HEK293 (cell line): ENCODE data around the gene TKT.
A peak's percentile ranks its signal among the peaks of the same experiment; 100 is the strongest.

Experiments
- CTCF ChIP-seq: fragments of 450-650 bp; formaldehyde crosslinking; IDR thresholded peaks from 2 replicates; pipeline ENCODE4 v1.5.1; 2016; ENCODE audit warnings: missing biosample characterization, missing genetic modification characterization
- FEZF1 ChIP-seq: fragments of 450-650 bp; formaldehyde crosslinking; IDR thresholded peaks from 2 replicates; pipeline ENCODE4 v1.5.1; 2016; ENCODE audit warnings: missing biosample characterization, missing genetic modification characterization
- GLI4 ChIP-seq: fragments of 450-650 bp; formaldehyde crosslinking; IDR thresholded peaks from 2 replicates; pipeline ENCODE4 v1.5.1; 2016; ENCODE audit warnings: missing biosample characterization, missing genetic modification characterization
- GLIS1 ChIP-seq: fragments of 450-650 bp; formaldehyde crosslinking; IDR thresholded peaks from 2 replicates; pipeline ENCODE4 v1.5.1; 2016; ENCODE audit warnings: missing biosample characterization, missing genetic modification characterization
- HOXA7 ChIP-seq: sonication (generic); formaldehyde crosslinking; IDR thresholded peaks from 2 replicates; pipeline ENCODE4 v1.8.1; 2022; ENCODE audit warnings: missing genetic modification reagents, borderline replicate concordance
- HOXD13 ChIP-seq: sonication (generic); formaldehyde crosslinking; IDR thresholded peaks from 2 replicates; pipeline ENCODE4 v1.8.0; 2022; ENCODE audit warnings: missing genetic modification reagents, borderline replicate concordance
- IKZF3 ChIP-seq: fragments of 450-650 bp; IDR thresholded peaks from 2 replicates; pipeline ENCODE4 v1.5.0; 2018; ENCODE audit warnings: missing biosample characterization, mild to moderate bottlenecking, missing genetic modification characterization, moderate library complexity
- MEIS1 ChIP-seq: sonication (generic); formaldehyde crosslinking; IDR thresholded peaks from 2 replicates; pipeline ENCODE4 v1.8.1; 2022; ENCODE audit warnings: missing genetic modification reagents, mild to moderate bottlenecking, borderline replicate concordance
- RBAK ChIP-seq: fragments of 450-650 bp; formaldehyde crosslinking; IDR thresholded peaks from 2 replicates; pipeline ENCODE4 v1.5.1; 2016; ENCODE audit warnings: missing biosample characterization, missing genetic modification characterization
- SP3 ChIP-seq: fragments of 450-650 bp; formaldehyde crosslinking; IDR thresholded peaks from 2 replicates; pipeline ENCODE4 v1.5.1; 2016; ENCODE audit warnings: missing biosample characterization, missing genetic modification characterization
- ZBTB8A ChIP-seq: fragments of 450-650 bp; formaldehyde crosslinking; IDR thresholded peaks from 2 replicates; pipeline ENCODE4 v1.5.1; 2016; ENCODE audit warnings: missing biosample characterization, missing genetic modification characterization
- ZFP3 ChIP-seq: fragments of 450-650 bp; formaldehyde crosslinking; IDR thresholded peaks from 2 replicates; pipeline ENCODE4 v1.5.1; 2016; ENCODE audit warnings: low read depth, missing biosample characterization, missing genetic modification characterization
- ZFP37 ChIP-seq: fragments of 450-650 bp; formaldehyde crosslinking; IDR thresholded peaks from 2 replicates; pipeline ENCODE4 v1.5.1; 2016; ENCODE audit warnings: missing biosample characterization, missing genetic modification characterization
- ZFP41 ChIP-seq: fragments of 450-650 bp; formaldehyde crosslinking; IDR thresholded peaks from 2 replicates; pipeline ENCODE4 v1.5.1; 2016; ENCODE audit warnings: missing biosample characterization, missing genetic modification characterization, borderline replicate concordance
- ZFP69B ChIP-seq: fragments of 450-650 bp; formaldehyde crosslinking; IDR thresholded peaks from 2 replicates; pipeline ENCODE4 v1.5.1; 2016; ENCODE audit warnings: missing biosample characterization, missing genetic modification characterization
- ZNF10 ChIP-seq: fragments of 450-650 bp; formaldehyde crosslinking; IDR thresholded peaks from 2 replicates; pipeline ENCODE4 v1.5.1; 2017; ENCODE audit warnings: missing biosample characterization, missing genetic modification characterization
- ZNF132 ChIP-seq: fragments of 450-650 bp; formaldehyde crosslinking; IDR thresholded peaks from 2 replicates; pipeline ENCODE4 v1.5.1; 2017; ENCODE audit warnings: missing biosample characterization, missing genetic modification characterization, borderline replicate concordance
- ZNF138 ChIP-seq: fragments of 450-650 bp; formaldehyde crosslinking; IDR thresholded peaks from 2 replicates; pipeline ENCODE4 v1.5.1; 2016; ENCODE audit warnings: missing biosample characterization, missing genetic modification characterization, borderline replicate concordance
- ZNF174 ChIP-seq: fragments of 450-650 bp; formaldehyde crosslinking; IDR thresholded peaks from 2 replicates; pipeline ENCODE4 v1.5.0; 2017; ENCODE audit warnings: missing biosample characterization, mild to moderate bottlenecking, missing genetic modification characterization
- ZNF24 ChIP-seq: fragments of 450-650 bp; formaldehyde crosslinking; IDR thresholded peaks from 2 replicates; pipeline ENCODE4 v1.5.1; 2016; ENCODE audit warnings: missing biosample characterization, missing genetic modification characterization
- ZNF266 ChIP-seq: fragments of 450-650 bp; formaldehyde crosslinking; IDR thresholded peaks from 2 replicates; pipeline ENCODE4 v1.5.1; 2016; ENCODE audit warnings: missing biosample characterization, missing genetic modification characterization, low read depth
- ZNF354C ChIP-seq: fragments of 450-650 bp; formaldehyde crosslinking; IDR thresholded peaks from 2 replicates; pipeline ENCODE4 v1.5.1; 2016; ENCODE audit warnings: missing biosample characterization, missing genetic modification characterization, low read depth, borderline replicate concordance
- ZNF398 ChIP-seq: fragments of 450-650 bp; formaldehyde crosslinking; IDR thresholded peaks from 2 replicates; pipeline ENCODE4 v1.5.1; 2017; ENCODE audit warnings: missing biosample characterization, missing genetic modification characterization
- ZNF404 ChIP-seq: fragments of 450-650 bp; formaldehyde crosslinking; IDR thresholded peaks from 2 replicates; pipeline ENCODE4 v1.5.1; 2017; ENCODE audit warnings: missing biosample characterization, missing genetic modification characterization
- ZNF561 ChIP-seq: fragments of 450-650 bp; IDR thresholded peaks from 2 replicates; pipeline ENCODE4 v1.5.1; 2018; ENCODE audit warnings: missing biosample characterization, missing genetic modification characterization, borderline replicate concordance
- ZNF600 ChIP-seq: fragments of 450-650 bp; formaldehyde crosslinking; IDR thresholded peaks from 2 replicates; pipeline ENCODE4 v1.5.1; 2016; ENCODE audit warnings: missing biosample characterization, missing genetic modification characterization
- ZNF623 ChIP-seq: fragments of 450-650 bp; formaldehyde crosslinking; IDR thresholded peaks from 2 replicates; pipeline ENCODE4 v1.5.1; 2016; ENCODE audit warnings: missing biosample characterization, missing genetic modification characterization
- ZNF624 ChIP-seq: fragments of 450-650 bp; formaldehyde crosslinking; IDR thresholded peaks from 2 replicates; pipeline ENCODE4 v1.5.1; 2017; ENCODE audit warnings: missing biosample characterization, missing genetic modification characterization
- TF ChIP-seq, protein P1 (sequence below): fragments of 450-650 bp; formaldehyde crosslinking; IDR thresholded peaks from 2 replicates; pipeline ENCODE4 v1.5.1; 2016; ENCODE audit warnings: missing biosample characterization, missing genetic modification characterization
- TF ChIP-seq, protein P2 (sequence below): fragments of 450-650 bp; IDR thresholded peaks from 2 replicates; pipeline ENCODE4 v1.5.1; 2018; ENCODE audit warnings: missing biosample characterization, mild to moderate bottlenecking, missing genetic modification characterization
- TF ChIP-seq, protein P3 (sequence below): fragments of 450-650 bp; formaldehyde crosslinking; IDR thresholded peaks from 2 replicates; pipeline ENCODE4 v1.5.1; 2016; ENCODE audit warnings: missing biosample characterization, missing genetic modification characterization

Gene TKT

DNA sequence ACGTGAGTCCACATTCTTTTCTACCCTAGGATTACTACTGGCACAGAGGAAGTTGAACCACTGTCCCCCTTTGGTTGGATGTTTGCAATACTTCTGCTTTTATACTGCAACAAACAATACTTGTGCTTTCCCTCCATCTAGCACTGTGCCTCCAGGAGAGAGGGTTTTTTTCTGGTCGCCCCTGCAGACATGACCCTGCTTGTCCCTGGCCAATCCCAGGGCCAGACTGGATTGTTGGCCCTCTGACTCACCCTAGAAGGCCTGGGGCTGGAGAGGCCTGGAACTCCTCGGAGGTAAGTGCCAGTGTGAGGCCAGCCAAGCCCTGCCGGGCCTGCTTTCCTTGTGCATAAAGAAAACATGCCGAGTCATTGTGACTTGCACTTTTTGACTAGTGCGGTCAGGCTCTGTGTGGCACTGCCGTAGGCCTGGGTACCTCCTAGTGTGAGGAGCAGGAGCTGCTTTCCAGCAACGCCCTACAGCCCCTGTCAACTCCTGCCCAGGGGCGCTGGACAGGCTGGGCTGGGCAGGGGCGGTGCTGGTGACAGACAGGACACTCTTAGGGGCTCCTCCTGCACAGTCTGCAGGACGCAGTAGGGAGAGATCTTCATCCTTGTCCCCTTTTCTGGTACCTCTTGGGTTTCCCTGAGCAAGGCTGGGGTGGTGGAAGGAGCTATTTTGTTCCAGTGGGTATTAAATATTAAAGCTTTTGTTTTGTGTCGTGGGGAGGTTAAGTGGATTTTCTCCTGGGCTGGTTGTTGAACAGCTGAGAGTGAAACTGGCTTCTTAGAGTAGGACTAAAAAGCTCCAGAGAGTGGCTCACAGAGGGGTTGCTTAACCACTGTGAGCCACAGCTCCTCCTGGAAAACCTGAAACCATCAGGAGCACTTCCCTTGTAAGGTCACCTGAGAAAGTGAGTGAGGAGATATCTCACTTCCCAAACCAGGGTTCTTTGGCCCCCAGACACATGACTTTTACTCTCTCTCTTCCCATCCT, 14.4 kb upstream of the TKT start (continued):
- TF ChIP-seq ZNF398 (no peak), FEZF1 (no peak), HOXD13 (CRISPR knock-in tag) (no peak), ZNF561 (tag by site-specific recombination) (no peak), ZNF600 (tag by site-specific recombination) (peak; percentile 81), HOXA7 (CRISPR knock-in tag) (no peak), ZNF132 (tag by site-specific recombination) (no peak), ZFP3 (tag by site-specific recombination) (no peak), ZBTB8A (peak; percentile 71), GLI4 (tag by site-specific recombination) (no peak), ZNF174 (tag by site-specific recombination) (no peak), ZNF624 (tag by site-specific recombination) (no peak), ZNF266 (tag by site-specific recombination) (no peak), MEIS1 (CRISPR knock-in tag) (no peak), ZNF623 (tag by site-specific recombination) (no peak), RBAK (tag by site-specific recombination) (no peak), ZNF138 (tag by site-specific recombination) (no peak), ZNF24 (no peak), ZFP41 (tag by site-specific recombination) (no peak), CTCF (tag by site-specific recombination) (no peak), ZNF10 (no peak), SP3 (tag by site-specific recombination) (no peak), ZFP69B (tag by site-specific recombination) (no peak), ZNF404 (no peak), GLIS1 (peak; percentile 79), ZNF354C (no peak), ZFP37 (tag by site-specific recombination) (no peak), IKZF3 (no peak)
- TF ChIP-seq, protein P1, sequence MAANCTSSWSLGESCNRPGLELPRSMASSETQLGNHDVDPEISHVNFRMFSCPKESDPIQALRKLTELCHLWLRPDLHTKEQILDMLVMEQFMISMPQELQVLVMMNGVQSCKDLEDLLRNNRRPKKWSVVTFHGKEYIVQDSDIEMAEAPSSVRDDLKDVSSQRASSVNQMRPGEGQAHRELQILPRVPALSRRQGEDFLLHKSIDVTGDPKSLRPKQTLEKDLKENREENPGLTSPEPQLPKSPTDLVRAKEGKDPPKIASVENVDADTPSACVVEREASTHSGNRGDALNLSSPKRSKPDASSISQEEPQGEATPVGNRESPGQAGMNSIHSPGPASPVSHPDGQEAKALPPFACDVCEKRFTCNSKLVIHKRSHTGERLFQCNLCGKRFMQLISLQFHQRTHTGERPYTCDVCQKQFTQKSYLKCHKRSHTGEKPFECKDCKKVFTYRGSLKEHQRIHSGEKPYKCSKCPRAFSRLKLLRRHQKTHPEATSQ (tag by site-specific recombination), result no peak
- TF ChIP-seq, protein P2, sequence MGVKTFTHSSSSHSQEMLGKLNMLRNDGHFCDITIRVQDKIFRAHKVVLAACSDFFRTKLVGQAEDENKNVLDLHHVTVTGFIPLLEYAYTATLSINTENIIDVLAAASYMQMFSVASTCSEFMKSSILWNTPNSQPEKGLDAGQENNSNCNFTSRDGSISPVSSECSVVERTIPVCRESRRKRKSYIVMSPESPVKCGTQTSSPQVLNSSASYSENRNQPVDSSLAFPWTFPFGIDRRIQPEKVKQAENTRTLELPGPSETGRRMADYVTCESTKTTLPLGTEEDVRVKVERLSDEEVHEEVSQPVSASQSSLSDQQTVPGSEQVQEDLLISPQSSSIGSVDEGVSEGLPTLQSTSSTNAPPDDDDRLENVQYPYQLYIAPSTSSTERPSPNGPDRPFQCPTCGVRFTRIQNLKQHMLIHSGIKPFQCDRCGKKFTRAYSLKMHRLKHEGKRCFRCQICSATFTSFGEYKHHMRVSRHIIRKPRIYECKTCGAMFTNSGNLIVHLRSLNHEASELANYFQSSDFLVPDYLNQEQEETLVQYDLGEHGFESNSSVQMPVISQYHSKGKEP (tag by site-specific recombination), result no peak
- TF ChIP-seq, protein P3, sequence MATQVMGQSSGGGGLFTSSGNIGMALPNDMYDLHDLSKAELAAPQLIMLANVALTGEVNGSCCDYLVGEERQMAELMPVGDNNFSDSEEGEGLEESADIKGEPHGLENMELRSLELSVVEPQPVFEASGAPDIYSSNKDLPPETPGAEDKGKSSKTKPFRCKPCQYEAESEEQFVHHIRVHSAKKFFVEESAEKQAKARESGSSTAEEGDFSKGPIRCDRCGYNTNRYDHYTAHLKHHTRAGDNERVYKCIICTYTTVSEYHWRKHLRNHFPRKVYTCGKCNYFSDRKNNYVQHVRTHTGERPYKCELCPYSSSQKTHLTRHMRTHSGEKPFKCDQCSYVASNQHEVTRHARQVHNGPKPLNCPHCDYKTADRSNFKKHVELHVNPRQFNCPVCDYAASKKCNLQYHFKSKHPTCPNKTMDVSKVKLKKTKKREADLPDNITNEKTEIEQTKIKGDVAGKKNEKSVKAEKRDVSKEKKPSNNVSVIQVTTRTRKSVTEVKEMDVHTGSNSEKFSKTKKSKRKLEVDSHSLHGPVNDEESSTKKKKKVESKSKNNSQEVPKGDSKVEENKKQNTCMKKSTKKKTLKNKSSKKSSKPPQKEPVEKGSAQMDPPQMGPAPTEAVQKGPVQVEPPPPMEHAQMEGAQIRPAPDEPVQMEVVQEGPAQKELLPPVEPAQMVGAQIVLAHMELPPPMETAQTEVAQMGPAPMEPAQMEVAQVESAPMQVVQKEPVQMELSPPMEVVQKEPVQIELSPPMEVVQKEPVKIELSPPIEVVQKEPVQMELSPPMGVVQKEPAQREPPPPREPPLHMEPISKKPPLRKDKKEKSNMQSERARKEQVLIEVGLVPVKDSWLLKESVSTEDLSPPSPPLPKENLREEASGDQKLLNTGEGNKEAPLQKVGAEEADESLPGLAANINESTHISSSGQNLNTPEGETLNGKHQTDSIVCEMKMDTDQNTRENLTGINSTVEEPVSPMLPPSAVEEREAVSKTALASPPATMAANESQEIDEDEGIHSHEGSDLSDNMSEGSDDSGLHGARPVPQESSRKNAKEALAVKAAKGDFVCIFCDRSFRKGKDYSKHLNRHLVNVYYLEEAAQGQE (tag by site-specific recombination), result no peak
